Spleen (tissue), 11 donors: Measurements from ENCODE around the gene ACTA1. TPM values are rescaled to one million over a fixed set of nuclear protein-coding genes. Genes with fewer than 3 reads are reported as not detected.
"Not testable (repeated sequence)": the region's sequence is repeated elsewhere in the genome, so short reads cannot be mapped to it uniquely, and the experiment has no call there.

Experiments used
- DNase-seq: peaks from one replicate; pipeline ENCODE4 v3.0.0-alpha.2; 2020
- H3K27ac ChIP-seq, 8 donors: fragments of 200-600 bp; sonication (generic) in 7 of 8; 1 replicate in 4 of 8; 2 replicates in 4 of 8; pipeline versions ENCODE4 v1.5.0 to v1.8.0; 2016 to 2021; ENCODE audit warnings: inconsistent platforms in 4 of 8, mild to moderate bottlenecking in 4 of 8, moderate library complexity in 1 of 8
- H3K27me3 ChIP-seq, 7 donors: fragments of 200-600 bp; sonication (generic) in 6 of 7; replicated peaks in 1 of 7; 1 replicate in 4 of 7; 2 replicates in 3 of 7; pipeline versions ENCODE4 v1.5.0 to v1.8.0; 2016 to 2021; ENCODE audit warnings: inconsistent platforms in 3 of 7, mild to moderate bottlenecking in 1 of 7
- H3K36me3 ChIP-seq, 6 donors: fragments of 200-600 bp; sonication (generic) in 5 of 6; 1 replicate in 4 of 6; 2 replicates in 2 of 6; pipeline versions ENCODE4 v1.5.0 to v1.8.0; 2016 to 2021; ENCODE audit warnings: inconsistent platforms in 2 of 6
- H3K4me1 ChIP-seq, 6 donors: fragments of 200-600 bp; sonication (generic) in 5 of 6; 1 replicate in 3 of 6; 2 replicates in 3 of 6; pipeline versions ENCODE4 v1.5.0 to v1.8.0; 2016 to 2021; ENCODE audit warnings: inconsistent platforms in 3 of 6
- H3K4me3 ChIP-seq, 8 donors: fragments of 200-600 bp; sonication (generic) in 7 of 8; 1 replicate in 4 of 8; 2 replicates in 4 of 8; pipeline versions ENCODE4 v1.5.0 to v1.8.0; 2016 to 2021; ENCODE audit warnings: inconsistent platforms in 4 of 8, mild to moderate bottlenecking in 4 of 8, moderate library complexity in 2 of 8
- H3K9me3 ChIP-seq, 8 donors: fragments of 200-600 bp; sonication (generic) in 7 of 8; 1 replicate in 4 of 8; 2 replicates in 4 of 8; pipeline versions ENCODE4 v1.5.0 to v1.8.0; 2016 to 2021; ENCODE audit warnings: inconsistent platforms in 4 of 8
- POLR2A ChIP-seq, 3 donors: fragments of 450-650 bp; IDR thresholded peaks; one replicate each; pipeline ENCODE4 v1.5.1; 2017; ENCODE audit warnings: antibody characterized with exemption in 3 of 3, mild to moderate bottlenecking in 1 of 3
- POLR2AphosphoS5 ChIP-seq, 3 donors: sonication (generic); formaldehyde crosslinking; IDR thresholded peaks; one replicate each; pipeline ENCODE4 v1.5.1; 2017; ENCODE audit warnings: antibody characterized with exemption in 3 of 3
- WGBS, 5 donors: extraction: QIAGEN DNeasy Blood & Tissue Kit in 3 of 5; methylation state at CpG; one replicate each; pipeline versions ENCODE4 v1.1.5 to v1.1.7; 2013 to 2018; 5-methylcytosine and 5-hydroxymethylcytosine counted together
- intact Hi-C: fragments of 100-400 bp; cut with DNase I; formaldehyde crosslinking; loops from one replicate; pipeline ENCODE4 v1.15.0; 2023; ENCODE audit warnings: low total_unique reads
- polyA plus RNA-seq, 3 donors: library from polyadenylated mRNA; stranded (reverse); fragments of 200-250 nt; gene quantifications; one replicate each; pipeline ENCODE4 v1.2.1, GENCODE V29; 2013
- total RNA-seq, 7 donors: library from RNA; depleted of rRNA in 3 of 7; stranded (reverse); fragments of >200 nt in 3 of 7; fragmentation: NEBNext Ultra II Directional in 4 of 7; extraction: Animal tissue kit (Norgen Biotek cat#: 25700) in 4 of 7; gene quantifications; one replicate each; pipeline versions ENCODE4 v1.1.0 to v1.2.1, GENCODE V29; 2016 to 2021
- TF ChIP-seq, protein P1 (sequence below), 11 experiments: fragments of 200-600 bp in 7 of 11; fragments of 450-650 bp in 4 of 11; sonication (generic) in 4 of 11; IDR thresholded peaks in 8 of 11; conservative IDR thresholded peaks in 3 of 11; 1 replicate in 7 of 11; 2 replicates in 4 of 11; pipeline versions ENCODE4 v1.4.0 to v1.8.0; 2016 to 2021; ENCODE audit warnings: antibody characterized with exemption in 11 of 11, inconsistent platforms in 4 of 11, mild to moderate bottlenecking in 1 of 11
- donor health status: healthy with polysubstance abuse.
- donor health status: DM: no; HTN: no; CAD: no; lungs with moderate emphysema.
- donor health status: DM: no; HTN: no; CAD: no.
- donor health status: Bipolar disorder and iron deficiency.
- donor health status: healthy.
- donor health status: DM: no; HTN: no; CAD: no.
- donor health status: DM: yes; HTN: yes; CAD: no.

The ACTA1 gene
- total and polyA plus RNA-seq, 10 donors, result 0.61 to 5.0 (median 0.81) TPM; not detected in 6

GRCh38 chr1:229396585-229397206 is 37.2 kb downstream of the ACTA1 start:
- Histone ChIP-seq H3K4me3 (no peak overlapping the region), H3K27ac (no peak overlapping the region), H3K27me3 (peaks cover 0 to 84% (median 7%) of the 10 kb centered on the region in 7 donors), H3K4me1 (no peaks in the 10 kb centered on the region), H3K9me3 (no peaks in the 10 kb centered on the region), H3K36me3 (no peaks in the 10 kb centered on the region)
- 28 to 49% (median 33%) methylated on average over 11 of the region's 11 CpGs for WGBS, 5 donors
- intact Hi-C loops, result no loop called here
- DNase-seq, result no peak
- TF ChIP-seq POLR2A (IDR thresholded peaks at IDR 0.05) (no peak), POLR2AphosphoS5 (IDR thresholded peaks at IDR 0.05) (no peak)
- TF ChIP-seq, protein P1, sequence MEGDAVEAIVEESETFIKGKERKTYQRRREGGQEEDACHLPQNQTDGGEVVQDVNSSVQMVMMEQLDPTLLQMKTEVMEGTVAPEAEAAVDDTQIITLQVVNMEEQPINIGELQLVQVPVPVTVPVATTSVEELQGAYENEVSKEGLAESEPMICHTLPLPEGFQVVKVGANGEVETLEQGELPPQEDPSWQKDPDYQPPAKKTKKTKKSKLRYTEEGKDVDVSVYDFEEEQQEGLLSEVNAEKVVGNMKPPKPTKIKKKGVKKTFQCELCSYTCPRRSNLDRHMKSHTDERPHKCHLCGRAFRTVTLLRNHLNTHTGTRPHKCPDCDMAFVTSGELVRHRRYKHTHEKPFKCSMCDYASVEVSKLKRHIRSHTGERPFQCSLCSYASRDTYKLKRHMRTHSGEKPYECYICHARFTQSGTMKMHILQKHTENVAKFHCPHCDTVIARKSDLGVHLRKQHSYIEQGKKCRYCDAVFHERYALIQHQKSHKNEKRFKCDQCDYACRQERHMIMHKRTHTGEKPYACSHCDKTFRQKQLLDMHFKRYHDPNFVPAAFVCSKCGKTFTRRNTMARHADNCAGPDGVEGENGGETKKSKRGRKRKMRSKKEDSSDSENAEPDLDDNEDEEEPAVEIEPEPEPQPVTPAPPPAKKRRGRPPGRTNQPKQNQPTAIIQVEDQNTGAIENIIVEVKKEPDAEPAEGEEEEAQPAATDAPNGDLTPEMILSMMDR (IDR thresholded peaks at IDR 0.05 in 8 of 11, conservative IDR thresholded peaks at IDR 0.05 in 3 of 11), result no peak

GRCh38 chr1:229394517-229394916 is 39.4 kb downstream of the ACTA1 start:
- DNase-seq, H3K27ac ChIP-seq, intact Hi-C loops, H3K4me1 ChIP-seq, H3K9me3 ChIP-seq, H3K4me3 ChIP-seq, H3K36me3 ChIP-seq: not testable (repeated sequence)
- peaks cover 0 to 75% (median 7%) of the 10 kb centered on the region in 7 donors for H3K27me3 ChIP-seq
- 82 to 96% (median 92%) methylated on average over 5 of the region's 5 CpGs for WGBS, 5 donors

- H3K4me3 ChIP-seq, result no peak overlapping the region
- TF ChIP-seq, protein P1 (IDR thresholded peaks at IDR 0.05 in 8 of 11, conservative IDR thresholded peaks at IDR 0.05 in 3 of 11), result no peak
- no peak for TF ChIP-seq POLR2AphosphoS5 (IDR thresholded peaks at IDR 0.05)
- TF ChIP-seq POLR2A (IDR thresholded peaks at IDR 0.05), result no peak
- H3K27me3 ChIP-seq, result peaks cover 0 to 66% (median 7%) of the 10 kb centered on the region in 7 donors
- no peaks in the 10 kb centered on the region for H3K4me1 ChIP-seq
- intact Hi-C loops, result no loop called here
- DNase-seq, result no peak
- no peaks in the 10 kb centered on the region for H3K36me3 ChIP-seq
- WGBS, 5 donors, result 74 to 89% (median 77%) methylated on average over 4 of the region's 4 CpGs
- H3K9me3 ChIP-seq, result peaks cover 0 to 4% (median 0%) of the 10 kb centered on the region in 8 donors
- H3K27ac ChIP-seq, result no peak overlapping the region
These were observed 41.0 kb downstream of the ACTA1 start for GRCh38 chr1:229392936-229393335.

- TF ChIP-seq, protein P1 (IDR thresholded peaks at IDR 0.05 in 8 of 11, conservative IDR thresholded peaks at IDR 0.05 in 3 of 11), result no peak
- no peak for TF ChIP-seq POLR2AphosphoS5 (IDR thresholded peaks at IDR 0.05)
- no peak for TF ChIP-seq POLR2A (IDR thresholded peaks at IDR 0.05)
- 77 to 92% (median 89%) methylated on average over 7 of the region's 7 CpGs for WGBS, 5 donors
- Histone ChIP-seq H3K9me3 (peaks cover 0 to 4% (median 0%) of the 10 kb centered on the region in 8 donors), H3K4me3 (no peak overlapping the region), H3K36me3 (no peaks in the 10 kb centered on the region), H3K27me3 (peaks cover 0 to 51% (median 7%) of the 10 kb centered on the region in 7 donors), H3K27ac (no peak overlapping the region), H3K4me1 (no peaks in the 10 kb centered on the region)
- DNase-seq, result no peak
- intact Hi-C loops, result no loop called here
These were observed 43.8 kb downstream of the ACTA1 start for GRCh38 chr1:229390130-229390529.
